GM12878 (cell line): ENCODE data around the gene ADGRV1. TPM values are rescaled to one million over a fixed set of nuclear protein-coding genes. Genes with fewer than 3 reads are reported as not detected.
"Not testable (repeated sequence)": the region's sequence is repeated elsewhere in the genome, so short reads cannot be mapped to it uniquely, and the experiment has no call there.

Experiments used
- ATAC-seq: fragments of 200-7000 bp; cut with Tn5 transposase; 3 replicates; pipeline ENCODE4 v1.9.1; 2020; ENCODE audit warnings: mild to moderate bottlenecking, moderate library complexity
- BruUV-seq: library from RNA; stranded (reverse); fragments of 400-500 nt; replicated peaks from 2 replicates; lab custom pipeline; 2021; lab: Mats Ljungman, UMichigan
- CTCF ChIA-PET: fragments of 300-600 bp; sonication (Branson Sonifier 250); formaldehyde crosslinking; extraction: SDS; loops from one replicate; lab custom pipeline; 2021; ENCODE audit warnings: inconsistent platforms; lab: Yijun Ruan, JAX
- POLR2A ChIA-PET: fragments of 350-600 bp; formaldehyde crosslinking; extraction: SDS; loops from one replicate; lab custom pipeline; 2021; ENCODE audit warnings: inconsistent platforms; lab: Charles Lee
- RAD21 ChIA-PET: fragments of 300-600 bp; sonication (Branson Sonifier 250); formaldehyde crosslinking; loops from one replicate; lab custom pipeline; 2023; ENCODE audit warnings: antibody characterized with exemption; ENCODE audit not compliant: unreplicated experiment; lab: Charles Lee
- SMC1A ChIA-PET: fragments of 300-600 bp; sonication (Branson Sonifier 250); formaldehyde crosslinking; loops from one replicate; lab custom pipeline; 2023; ENCODE audit not compliant: unreplicated experiment, uncharacterized antibody; lab: Charles Lee
- DNase-seq: peaks from one replicate; pipeline ENCODE4 v3.0.0-alpha.2; 2011; ENCODE audit warnings: low read depth, low spot score
- FAIRE-seq: peaks from 3 replicates; lab custom pipeline; 2011; peaks lifted over from hg19 to GRCh38; lab: Jason Lieb, UNC
- H2AFZ ChIP-seq: 2 replicates; pipeline ENCODE4 v1.6.0; 2011; ENCODE audit warnings: low read depth, low read length, control low read depth; ENCODE audit not compliant: control insufficient read depth
- H3K27ac ChIP-seq: 2 replicates; pipeline ENCODE4 v1.5.1; 2011; ENCODE audit warnings: control low read depth; ENCODE audit not compliant: control insufficient read depth, insufficient read depth
- H3K27me3 ChIP-seq, 2 experiments: replicated peaks in 1 of 2; 2 replicates each; pipeline versions ENCODE4 v1.6.0 to v1.6.1; 2011; ENCODE audit warnings: low read length in 1 of 2; ENCODE audit not compliant: control insufficient read depth in 2 of 2, insufficient read depth in 2 of 2
- H3K36me3 ChIP-seq, 2 experiments: 2 replicates each; pipeline ENCODE4 v1.5.1; 2011; ENCODE audit warnings: low read length in 1 of 2; ENCODE audit not compliant: control insufficient read depth in 2 of 2, insufficient read depth in 2 of 2
- H3K4me1 ChIP-seq: 2 replicates; pipeline ENCODE4 v1.6.1; 2011; ENCODE audit warnings: mild to moderate bottlenecking, low read length, moderate library complexity, mixed read lengths; ENCODE audit not compliant: control insufficient read depth, insufficient read depth
- H3K4me2 ChIP-seq: 2 replicates; pipeline ENCODE4 v1.6.0; 2011; ENCODE audit warnings: control low read depth; ENCODE audit not compliant: control insufficient read depth, insufficient read depth
- H3K4me3 ChIP-seq: fragments of 200-600 bp; sonication (generic); 2 replicates; pipeline ENCODE4 v1.5.1; 2016
- H3K79me2 ChIP-seq: 2 replicates; pipeline ENCODE4 v1.6.0; 2011; ENCODE audit warnings: low read length; ENCODE audit not compliant: control insufficient read depth, insufficient read depth
- H3K9ac ChIP-seq: 2 replicates; pipeline ENCODE4 v1.8.0; 2011; ENCODE audit warnings: low read length, control low read depth, mixed read lengths; ENCODE audit not compliant: control insufficient read depth, insufficient read depth
- H3K9me3 ChIP-seq: replicated peaks from 3 replicates; pipeline ENCODE4 v1.5.1; 2011; ENCODE audit warnings: mild to moderate bottlenecking, low read length; ENCODE audit not compliant: control insufficient read depth, insufficient read depth
- H4K20me1 ChIP-seq: 2 replicates; pipeline ENCODE4 v1.6.0; 2011; ENCODE audit not compliant: control insufficient read depth, insufficient read depth
- CHD1 ChIP-seq: IDR thresholded peaks from 2 replicates; pipeline ENCODE4 v1.6.1; 2012; ENCODE audit warnings: low read depth, low read length, improper control_type of control experiment
- EED ChIP-seq: sonication (generic); IDR thresholded peaks from 2 replicates; pipeline ENCODE4 v1.6.1; 2016; ENCODE audit warnings: antibody characterized with exemption, low read depth
- EGR1 ChIP-seq, 2 experiments: IDR thresholded peaks; 1 replicate in 1 of 2; 2 replicates in 1 of 2; pipeline ENCODE4 v1.6.1; 2011 to 2012; ENCODE audit warnings: low read depth in 2 of 2, low read length in 2 of 2, borderline replicate concordance in 1 of 2, mild to moderate bottlenecking in 1 of 2, moderate library complexity in 1 of 2
- EP300 ChIP-seq, 2 experiments: fragments of 150-350 bp in 1 of 2; IDR thresholded peaks; 2 replicates each; pipeline ENCODE4 v1.6.1; 2011 to 2012; ENCODE audit warnings: low read depth in 2 of 2, low read length in 2 of 2, borderline replicate concordance in 1 of 2, improper control_type of control experiment in 1 of 2, inconsistent platforms in 1 of 2; ENCODE audit not compliant: control insufficient read depth in 1 of 2
- FOXK2 ChIP-seq: fragments of 450-650 bp; IDR thresholded peaks from 2 replicates; pipeline ENCODE4 v1.6.1; 2017; ENCODE audit warnings: mild to moderate bottlenecking, moderate library complexity
- GABPA ChIP-seq: IDR thresholded peaks from 2 replicates; pipeline ENCODE4 v1.6.1; 2014; ENCODE audit warnings: antibody characterized with exemption, low read depth, mild to moderate bottlenecking, inconsistent platforms
- HDAC2 ChIP-seq: fragments of 200-600 bp; sonication (generic); IDR thresholded peaks from 2 replicates; pipeline ENCODE4 v1.6.1; 2017
- MTA3 ChIP-seq: IDR thresholded peaks from 2 replicates; pipeline ENCODE4 v1.6.1; 2012; ENCODE audit warnings: low read length, inconsistent platforms, borderline replicate concordance
- NRF1 ChIP-seq: conservative IDR thresholded peaks from 2 replicates; pipeline ENCODE4 v1.6.1; 2011; ENCODE audit warnings: mild to moderate bottlenecking, low read depth, low read length, improper control_type of control experiment
- PAX5 ChIP-seq: IDR thresholded peaks from 2 replicates; pipeline ENCODE4 v1.6.1; 2011; ENCODE audit warnings: low read depth, low read length, borderline replicate concordance
- POLR2A ChIP-seq: IDR thresholded peaks from 2 replicates; pipeline ENCODE4 v1.6.1; 2011; ENCODE audit warnings: low read depth, mild to moderate bottlenecking, low read length
- POLR2AphosphoS5 ChIP-seq: IDR thresholded peaks from 2 replicates; pipeline ENCODE4 v1.6.1; 2011; ENCODE audit warnings: mild to moderate bottlenecking, low read length, inconsistent platforms
- RCOR1 ChIP-seq: conservative IDR thresholded peaks from 2 replicates; pipeline ENCODE4 v1.6.1; 2012; ENCODE audit warnings: low read depth, low read length, improper control_type of control experiment
- STAT1 ChIP-seq: fragments of 450-650 bp; conservative IDR thresholded peaks from 2 replicates; pipeline ENCODE4 v1.6.1; 2014; ENCODE audit warnings: antibody characterized with exemption, mild to moderate bottlenecking
- TCF12 ChIP-seq: IDR thresholded peaks from 2 replicates; pipeline ENCODE4 v1.6.1; 2011; ENCODE audit warnings: low read depth, mild to moderate bottlenecking, low read length
- ZNF24 ChIP-seq: fragments of 450-650 bp; IDR thresholded peaks from 2 replicates; pipeline ENCODE4 v1.6.1; 2017; ENCODE audit warnings: antibody characterized with exemption, mild to moderate bottlenecking
- whole genome bisulfite sequencing: methylation state at CpG from one replicate; pipeline ENCODE4 v1.1.6; 2016; ENCODE audit warnings: low lambda C conversion rate; ENCODE audit not compliant: insufficient replicate concordance, insufficient coverage; ENCODE audit errors: missing lambda C conversion rate; 5-methylcytosine and 5-hydroxymethylcytosine counted together
- in situ Hi-C: fragments of 300-500 bp; cut with MboI; formaldehyde crosslinking; loops from 9 replicates; pipeline ENCODE4 v1.14.3; 2018; ENCODE audit warnings: mixed read lengths
- intact Hi-C: fragments of 100-400 bp; cut with micrococcal nuclease; formaldehyde crosslinking; loops from one replicate; pipeline ENCODE4 v1.14.2; 2022; ENCODE audit not compliant: unreplicated experiment
- polyA plus RNA-seq, 11 experiments: library from polyadenylated mRNA; depleted of rRNA in 4 of 11; unstranded in 6 of 11; stranded (reverse) in 5 of 11; fragments of >200 nt; fragmentation: Nextera tagmentation in 4 of 11; fragmentation: Illumina TruSeq in 1 of 11; extraction: Ambion mirVana in 4 of 11; extraction: Trizol in 1 of 11; gene quantifications; 1 replicate in 1 of 11; 2 replicates in 10 of 11; pipeline versions ENCODE4 v1.2.1 to v1.2.3, GENCODE V29; 2011 to 2016; ENCODE audit warnings: inconsistent platforms in 2 of 11, missing spikeins in 2 of 11, low read depth in 1 of 11
- total RNA-seq, 4 experiments: library from RNA; depleted of rRNA in 3 of 4; stranded (reverse); fragments of >200 nt in 3 of 4; fragmentation: Illumina TruSeq in 1 of 4; extraction: Trizol in 1 of 4; gene quantifications; 2 replicates each; pipeline versions ENCODE4 v1.2.1 to v1.2.3, GENCODE V29; 2013 to 2021
- TF ChIP-seq, protein P1 (sequence below): fragments of 450-650 bp; IDR thresholded peaks from 2 replicates; pipeline ENCODE4 v1.6.1; 2016; ENCODE audit warnings: mild to moderate bottlenecking, moderate library complexity, borderline replicate concordance

Gene ADGRV1
- total and polyA plus RNA-seq, 10 of the 15 experiments (the other 5 are each of a cell fraction or from before 2014, with no cell fraction given): 0.04 to 8.1 (median 0.16) TPM; not detected in 1

DNA sequence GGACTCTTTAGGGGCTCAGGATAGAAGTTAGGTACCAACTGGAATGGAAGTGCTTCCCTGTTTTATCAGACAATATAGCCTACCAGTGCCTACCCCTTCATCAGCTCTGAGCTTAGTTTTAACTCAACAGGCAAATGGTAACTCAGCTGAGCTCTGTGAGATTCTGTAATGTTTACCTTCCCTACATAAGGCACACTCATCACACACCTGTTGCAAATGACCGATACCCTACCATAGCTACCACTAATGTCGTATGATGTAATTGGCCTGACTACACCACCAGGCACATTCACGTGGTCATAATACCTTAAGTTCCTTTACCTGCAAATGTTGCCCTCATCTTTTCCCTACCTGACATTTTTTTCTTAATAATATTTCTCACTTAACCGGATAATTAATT, 254.8 kb downstream of the ADGRV1 start:
- Histone ChIP-seq H3K4me1 (no peaks in the 10 kb centered on the region), H4K20me1 (no peaks in the 10 kb centered on the region), H3K36me3 (no peaks in the 10 kb centered on the region), H2AFZ (no peak overlapping the region), H3K4me2 (no peak overlapping the region), H3K9ac (no peak overlapping the region), H3K4me3 (no peak overlapping the region), H3K27ac (no peak overlapping the region), H3K27me3 (no peaks in the 10 kb centered on the region), H3K79me2 (no peaks in the 10 kb centered on the region), H3K9me3 (no peaks in the 10 kb centered on the region)
- RAD21 ChIA-PET: no interaction called here
- ATAC-seq (no peak), DNase-seq (no peak), FAIRE-seq (no peak)
- BruUV-seq: no TSS peak
- POLR2A ChIA-PET: no interaction called here
- CTCF ChIA-PET: no interaction called here
- intact Hi-C loops: no loop called here
- WGBS: 68% methylated on average over 4 of the region's 4 CpGs
- TF ChIP-seq EED: no peak
- no peak for TF ChIP-seq MTA3
- TF ChIP-seq FOXK2: no peak
- TF ChIP-seq, protein P1, sequence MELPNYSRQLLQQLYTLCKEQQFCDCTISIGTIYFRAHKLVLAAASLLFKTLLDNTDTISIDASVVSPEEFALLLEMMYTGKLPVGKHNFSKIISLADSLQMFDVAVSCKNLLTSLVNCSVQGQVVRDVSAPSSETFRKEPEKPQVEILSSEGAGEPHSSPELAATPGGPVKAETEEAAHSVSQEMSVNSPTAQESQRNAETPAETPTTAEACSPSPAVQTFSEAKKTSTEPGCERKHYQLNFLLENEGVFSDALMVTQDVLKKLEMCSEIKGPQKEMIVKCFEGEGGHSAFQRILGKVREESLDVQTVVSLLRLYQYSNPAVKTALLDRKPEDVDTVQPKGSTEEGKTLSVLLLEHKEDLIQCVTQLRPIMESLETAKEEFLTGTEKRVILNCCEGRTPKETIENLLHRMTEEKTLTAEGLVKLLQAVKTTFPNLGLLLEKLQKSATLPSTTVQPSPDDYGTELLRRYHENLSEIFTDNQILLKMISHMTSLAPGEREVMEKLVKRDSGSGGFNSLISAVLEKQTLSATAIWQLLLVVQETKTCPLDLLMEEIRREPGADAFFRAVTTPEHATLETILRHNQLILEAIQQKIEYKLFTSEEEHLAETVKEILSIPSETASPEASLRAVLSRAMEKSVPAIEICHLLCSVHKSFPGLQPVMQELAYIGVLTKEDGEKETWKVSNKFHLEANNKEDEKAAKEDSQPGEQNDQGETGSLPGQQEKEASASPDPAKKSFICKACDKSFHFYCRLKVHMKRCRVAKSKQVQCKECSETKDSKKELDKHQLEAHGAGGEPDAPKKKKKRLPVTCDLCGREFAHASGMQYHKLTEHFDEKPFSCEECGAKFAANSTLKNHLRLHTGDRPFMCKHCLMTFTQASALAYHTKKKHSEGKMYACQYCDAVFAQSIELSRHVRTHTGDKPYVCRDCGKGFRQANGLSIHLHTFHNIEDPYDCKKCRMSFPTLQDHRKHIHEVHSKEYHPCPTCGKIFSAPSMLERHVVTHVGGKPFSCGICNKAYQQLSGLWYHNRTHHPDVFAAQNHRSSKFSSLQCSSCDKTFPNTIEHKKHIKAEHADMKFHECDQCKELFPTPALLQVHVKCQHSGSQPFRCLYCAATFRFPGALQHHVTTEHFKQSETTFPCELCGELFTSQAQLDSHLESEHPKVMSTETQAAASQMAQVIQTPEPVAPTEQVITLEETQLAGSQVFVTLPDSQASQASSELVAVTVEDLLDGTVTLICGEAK: no peak
- no peak for TF ChIP-seq HDAC2
- no peak for TF ChIP-seq GABPA
- no peak for TF ChIP-seq PAX5
- no peak for TF ChIP-seq RCOR1
- no peak for TF ChIP-seq ZNF24
- TF ChIP-seq CHD1: no peak
- TF ChIP-seq EP300 (IDR thresholded peaks at IDR 0.05; ENCODE audit: borderline replicate concordance in 1 of 2, control insufficient read depth in 1 of 2, low read depth in 2 of 2, low read length in 2 of 2): no peak
- no peak for TF ChIP-seq POLR2AphosphoS5
- TF ChIP-seq POLR2A: no peak
- no peak for TF ChIP-seq NRF1
- no peak for TF ChIP-seq STAT1
- TF ChIP-seq EGR1 (IDR thresholded peaks at IDR 0.05; ENCODE audit: borderline replicate concordance in 1 of 2, low read depth in 2 of 2, low read length in 2 of 2): no peak
- no peak for TF ChIP-seq TCF12
- SMC1A ChIA-PET: no interaction called here
- in situ Hi-C loops: no loop called here

DNA sequence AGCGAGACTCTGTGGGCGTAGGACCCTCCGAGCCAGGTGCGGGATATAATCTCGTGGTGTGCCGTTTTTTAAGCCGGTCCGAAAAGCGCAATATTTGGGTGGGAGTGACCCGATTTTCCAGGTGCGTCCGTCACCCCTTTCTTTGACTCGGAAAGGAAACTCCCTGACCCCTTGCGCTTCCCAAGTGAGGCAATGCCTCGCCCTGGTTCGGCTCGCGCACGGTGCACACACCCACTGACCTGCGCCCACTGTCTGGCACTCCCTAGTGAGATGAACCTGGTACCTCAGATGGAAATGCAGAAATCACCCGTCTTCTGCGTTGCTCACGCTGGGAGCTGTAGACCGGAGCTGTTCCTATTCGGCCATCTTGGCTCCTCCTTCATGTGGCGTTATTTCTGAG, 263.5 kb downstream of the ADGRV1 start:
- CTCF ChIA-PET, BruUV-seq, H3K27me3 ChIP-seq, H3K27ac ChIP-seq, H4K20me1 ChIP-seq, H3K4me2 ChIP-seq, H2AFZ ChIP-seq, RAD21 ChIA-PET, H3K4me3 ChIP-seq, H3K9me3 ChIP-seq, H3K9ac ChIP-seq, FAIRE-seq, H3K4me1 ChIP-seq, in situ Hi-C loops, ATAC-seq, POLR2A ChIA-PET, DNase-seq, H3K79me2 ChIP-seq, intact Hi-C loops, H3K36me3 ChIP-seq, SMC1A ChIA-PET: not testable (repeated sequence)
- 60% methylated on average over 19 of the region's 26 CpGs for WGBS
